GM19193 (cell line): ENCODE results near the gene KRTAP16-1.
"Not testable (repeated sequence)": the region's sequence is repeated elsewhere in the genome, so short reads cannot be mapped to it uniquely, and the experiment has no call there.

Experiments
- POLR2A ChIP-seq: IDR thresholded peaks from 4 replicates; pipeline ENCODE4 v1.6.1; 2011; ENCODE audit not compliant: insufficient read depth, insufficient read length; ENCODE audit errors: extremely low read depth

The KRTAP16-1 gene

DNA sequence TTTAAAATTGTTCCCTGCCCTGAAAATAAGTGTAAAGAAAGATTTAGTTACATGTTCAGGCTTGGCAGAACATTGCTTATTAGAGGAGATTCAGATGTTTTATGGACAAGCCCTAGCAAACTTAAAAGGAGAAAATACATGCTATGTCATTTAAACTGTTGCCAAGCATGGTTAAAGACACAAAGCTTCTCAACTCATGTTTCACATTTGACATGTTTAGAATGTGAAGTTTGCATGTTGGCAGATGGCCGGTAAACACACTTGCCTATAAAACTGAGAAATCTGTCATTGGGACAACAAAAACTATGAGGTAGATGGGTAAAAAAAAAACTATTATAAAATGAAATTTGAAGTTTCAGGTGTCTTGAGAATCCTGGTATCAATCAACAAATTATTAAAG is 12.3 kb downstream of the KRTAP16-1 start:
- TF ChIP-seq POLR2A = no peak

DNA sequence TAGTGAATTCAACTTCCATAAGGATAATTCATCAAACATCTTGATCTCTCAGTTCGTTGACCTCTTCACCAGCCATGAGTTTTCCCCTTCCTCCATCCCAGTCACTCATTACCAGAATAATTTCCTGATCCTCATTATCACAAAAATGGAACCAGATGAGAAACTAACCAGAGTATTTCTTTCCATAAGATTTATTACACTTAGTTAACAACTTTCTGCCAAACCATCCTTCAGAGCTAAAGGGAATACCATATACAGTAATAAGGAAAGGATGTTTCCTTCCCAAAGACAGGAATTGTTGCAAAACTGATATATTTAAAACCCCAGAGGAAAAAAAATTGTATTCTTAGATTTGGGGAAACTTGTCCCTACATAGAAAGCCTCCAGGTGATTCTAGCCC is 15.1 kb downstream of the KRTAP16-1 start:
- TF ChIP-seq POLR2A = no peak

DNA sequence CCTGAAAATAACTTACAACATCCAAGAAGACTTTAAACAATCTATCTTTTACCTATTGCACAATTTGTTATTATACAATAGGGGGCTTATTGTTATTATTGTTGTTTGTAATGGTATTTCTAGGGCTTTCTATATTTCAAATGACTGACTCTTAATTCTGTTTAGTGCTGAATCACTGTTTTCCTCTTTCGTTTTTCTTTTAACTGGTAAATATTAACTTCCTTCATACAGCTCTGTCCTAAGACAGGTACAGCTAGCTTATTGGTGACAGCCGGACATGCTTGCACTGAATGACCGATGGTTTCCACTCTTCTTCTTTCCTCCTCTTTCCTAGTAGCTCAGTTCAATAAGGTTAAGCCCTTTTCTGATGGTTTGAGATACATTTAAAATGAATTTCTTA is 22.1 kb downstream of the KRTAP16-1 start:
- no peak for TF ChIP-seq POLR2A

DNA sequence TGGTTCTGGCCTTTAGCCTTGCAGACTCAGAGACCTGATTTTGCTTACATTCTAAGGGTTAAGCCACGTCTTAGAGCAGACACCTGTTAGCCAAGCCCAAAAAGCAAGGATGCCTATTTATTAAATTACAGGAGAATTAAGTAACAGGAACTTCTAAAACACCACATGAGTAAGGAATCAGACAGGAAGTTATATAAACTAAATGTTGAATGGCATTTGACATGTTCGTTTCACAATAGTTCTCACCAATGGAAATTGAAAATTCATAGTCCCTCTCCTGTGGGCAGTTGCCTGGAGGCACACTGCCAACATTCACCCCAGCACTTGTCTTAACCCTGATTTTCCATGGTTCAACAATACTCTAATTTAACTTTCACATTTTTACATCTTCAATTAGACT is 24.6 kb downstream of the KRTAP16-1 start:
- TF ChIP-seq POLR2A = no peak

DNA sequence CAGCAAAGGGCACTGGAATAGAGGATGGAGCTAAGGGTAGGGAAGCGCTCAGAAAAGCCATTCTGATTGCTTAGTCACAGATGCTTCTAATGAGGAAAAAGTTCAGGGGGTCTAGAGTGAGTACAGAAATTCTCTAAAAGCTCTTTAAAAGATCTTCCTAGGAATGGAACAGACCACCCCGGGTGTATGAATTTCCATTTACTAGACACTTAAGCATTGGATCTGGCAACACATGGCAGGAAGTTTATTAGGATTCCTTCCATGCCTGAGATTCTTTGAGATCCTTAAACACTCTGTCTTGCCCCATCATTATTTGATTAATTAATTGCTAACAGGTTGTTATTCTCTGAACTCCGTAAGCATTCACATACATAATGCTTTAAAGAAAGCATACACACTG is 25.1 kb downstream of the KRTAP16-1 start:
- no peak for TF ChIP-seq POLR2A

DNA sequence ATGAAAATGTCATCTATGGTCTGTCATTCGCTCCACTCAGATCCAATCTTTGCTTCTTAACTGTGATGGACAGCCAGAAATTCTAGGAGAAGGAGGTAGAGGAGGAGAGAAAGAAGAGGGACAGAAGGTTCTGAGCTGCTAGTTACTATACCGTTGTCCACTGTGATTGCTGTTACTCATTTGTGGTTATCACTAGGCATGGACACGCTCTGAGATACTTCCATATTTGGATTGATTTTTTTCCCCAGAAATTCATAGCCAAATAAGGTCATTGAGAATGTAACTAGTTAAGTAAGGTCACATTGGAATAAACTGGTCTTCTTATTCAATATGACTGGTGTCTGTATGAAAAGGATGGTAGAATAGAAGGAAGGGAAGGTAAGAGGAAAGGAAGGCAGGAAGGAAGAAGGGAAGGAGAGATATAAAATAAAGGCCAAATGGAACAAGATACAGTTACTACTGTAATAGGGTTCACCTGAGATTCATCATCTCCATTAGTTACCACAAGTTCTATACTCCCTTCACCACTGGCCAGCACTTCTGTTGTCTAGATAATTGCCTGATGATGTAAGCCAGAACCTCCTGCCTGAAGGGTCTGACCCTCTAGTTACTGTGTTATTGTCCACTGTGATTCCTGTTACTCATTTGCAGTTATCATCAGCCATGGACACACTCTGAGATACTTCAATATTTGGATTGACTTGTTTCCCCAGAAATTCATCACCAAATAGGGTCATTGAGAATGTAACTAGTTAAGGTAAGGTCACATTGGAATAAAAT is 30.7 kb downstream of the KRTAP16-1 start:
- no peak for TF ChIP-seq POLR2A

DNA sequence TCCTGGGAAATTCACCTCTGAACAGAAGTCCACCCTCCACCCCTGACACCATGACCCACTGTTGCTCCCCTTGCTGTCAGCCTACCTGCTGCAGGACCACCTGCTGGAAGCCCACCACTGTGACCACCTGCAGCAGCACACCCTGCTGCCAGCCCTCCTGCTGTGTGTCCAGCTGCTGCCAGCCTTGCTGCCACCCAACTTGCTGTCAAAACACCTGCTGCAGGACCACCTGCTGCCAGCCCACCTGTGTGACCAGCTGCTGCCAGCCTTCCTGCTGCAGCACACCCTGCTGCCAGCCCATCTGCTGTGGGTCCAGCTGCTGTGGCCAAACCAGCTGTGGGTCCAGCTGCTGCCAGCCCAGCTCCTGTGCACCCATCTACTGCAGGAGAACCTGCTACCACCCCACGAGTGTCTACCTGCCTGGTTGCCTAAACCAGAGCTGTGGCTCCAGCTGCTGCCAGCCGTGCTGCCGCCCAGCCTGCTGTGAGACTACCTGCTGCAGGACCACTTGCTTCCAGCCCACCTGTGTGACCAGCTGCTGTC is 33.4 kb downstream of the KRTAP16-1 start, which contains the start of gene KRTAP9-7:
Gene KRTAP9-7, plus strand, starts transcription at position 51 of the 543 bp plus-strand sequence. Its CDS starts 0 bp downstream, at position 51.
- not testable (repeated sequence) for TF ChIP-seq POLR2A

DNA sequence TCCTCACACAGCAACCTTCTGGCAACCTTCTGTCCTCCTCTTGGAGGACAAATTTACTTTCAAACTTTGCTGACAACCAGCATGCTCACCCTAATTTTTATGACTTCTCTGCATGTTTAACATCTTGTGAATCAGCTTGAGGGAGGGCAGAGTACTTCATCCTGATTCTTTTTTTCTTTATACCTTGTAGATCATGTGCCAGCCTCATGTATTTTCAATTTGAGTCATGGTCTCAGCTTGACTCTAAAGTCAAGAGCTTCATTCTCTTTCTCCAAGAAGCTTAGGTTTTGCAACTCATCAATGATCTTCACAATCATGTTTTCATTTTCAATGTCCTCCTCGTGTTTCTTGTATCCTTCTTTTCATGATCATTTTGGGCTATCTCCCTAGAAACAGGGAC is 37.3 kb downstream of the KRTAP16-1 start:
- no peak for TF ChIP-seq POLR2A

DNA sequence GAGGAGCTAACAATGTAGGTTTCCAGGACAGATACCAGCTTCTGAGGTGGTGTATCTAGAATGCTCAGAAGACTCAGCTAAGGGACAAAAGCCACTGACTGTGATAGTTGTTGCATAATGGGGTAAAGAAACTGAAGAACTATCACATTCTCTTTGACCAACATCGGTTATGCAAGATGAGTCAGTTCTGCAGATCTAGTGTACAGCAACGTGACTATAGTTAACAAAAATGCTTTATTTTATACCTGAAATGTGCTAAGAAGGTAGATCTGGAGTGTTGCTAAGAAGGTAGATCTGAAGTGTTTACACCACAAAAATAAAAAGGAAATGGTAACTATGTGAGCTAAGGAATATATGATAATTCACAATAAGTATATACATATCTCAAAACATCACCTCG is 41.4 kb downstream of the KRTAP16-1 start:
- no peak for TF ChIP-seq POLR2A

DNA sequence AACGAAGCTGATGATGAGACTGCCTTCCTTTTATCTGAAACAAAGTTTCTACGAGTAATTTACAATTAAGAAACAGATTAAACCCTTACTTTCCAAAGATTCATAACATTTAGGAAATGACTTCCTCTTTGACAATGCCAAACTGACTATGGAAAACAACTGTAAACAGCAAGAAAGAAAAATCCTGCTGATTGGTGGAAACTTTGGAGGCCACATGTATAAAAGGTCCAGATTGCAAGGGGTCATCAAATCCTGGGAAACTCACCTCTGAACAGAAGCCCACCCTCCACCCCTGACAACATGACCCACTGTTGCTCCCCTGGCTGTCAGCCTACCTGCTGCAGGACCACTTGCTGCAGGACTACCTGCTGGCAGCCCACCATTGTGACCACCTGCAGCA is 44.0 kb downstream of the KRTAP16-1 start, which contains the start of gene KRTAP9-6:
Gene KRTAP9-6, plus strand, starts transcription at position 301 of the 400 bp plus-strand sequence. Its CDS starts 0 bp downstream, at position 301.
- TF ChIP-seq POLR2A = no peak

DNA sequence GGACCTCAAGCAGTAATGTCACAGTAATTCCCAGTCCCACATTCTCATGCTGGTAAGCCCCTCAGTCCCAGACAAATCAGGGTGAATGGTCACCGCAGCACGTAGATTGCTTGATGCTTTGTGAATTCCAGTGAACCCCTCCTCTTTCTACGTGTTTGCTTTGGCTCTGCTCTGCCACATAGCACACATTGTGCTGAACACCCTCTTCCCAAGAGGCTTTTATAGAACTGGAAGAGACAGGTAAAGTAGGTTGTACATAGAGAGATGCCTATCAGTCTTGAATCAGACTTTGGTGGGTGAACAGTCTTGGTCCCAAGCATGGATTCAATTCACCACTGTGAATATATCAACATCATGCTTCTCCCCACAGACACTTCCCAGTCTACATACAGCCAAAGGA is 44.5 kb downstream of the KRTAP16-1 start:
- no peak for TF ChIP-seq POLR2A

DNA sequence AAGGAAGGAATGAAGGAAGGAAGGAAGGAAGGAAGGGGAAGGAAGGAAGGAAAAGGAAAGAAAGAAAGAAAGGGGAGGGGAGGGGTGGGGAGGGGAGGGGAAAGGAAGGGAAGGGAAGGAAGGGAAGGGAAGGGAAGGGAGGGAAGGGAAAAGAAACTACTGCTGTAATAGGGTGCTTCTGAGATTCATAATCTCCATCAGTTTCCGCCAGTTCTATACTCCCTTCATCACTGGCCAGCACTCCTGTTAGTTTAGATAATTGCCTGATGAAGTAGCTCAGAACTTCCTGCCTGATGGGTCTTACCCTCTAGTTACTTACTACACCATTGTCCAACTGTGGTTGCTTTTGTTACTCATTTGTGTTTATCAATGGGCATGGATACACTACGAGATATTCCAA is 45.9 kb downstream of the KRTAP16-1 start:
- TF ChIP-seq POLR2A = no peak

DNA sequence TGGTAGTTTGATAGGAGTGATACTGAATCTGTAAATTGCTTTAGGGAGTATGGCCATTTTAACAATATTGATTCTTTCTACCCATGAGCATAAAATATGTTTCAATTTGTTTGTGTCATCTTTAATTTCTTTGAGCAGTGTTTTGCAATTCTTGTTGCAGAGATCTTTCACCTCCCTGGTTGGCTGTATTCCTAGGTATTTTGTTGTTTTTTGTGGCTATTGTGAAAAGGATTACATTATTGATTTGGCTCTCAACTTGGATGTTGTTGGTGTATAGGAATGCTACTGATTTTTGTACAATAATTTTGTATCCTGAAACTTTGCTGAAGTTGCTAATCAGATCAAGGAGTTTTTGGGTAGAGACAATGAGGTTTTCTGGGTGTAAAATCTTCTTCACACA is 50.7 kb downstream of the KRTAP16-1 start:
- TF ChIP-seq POLR2A = no peak
